ENCODE results near the gene PTPRN2.
"Not testable (repeated sequence)": the region's sequence is repeated elsewhere in the genome, so short reads cannot be mapped to it uniquely, and the experiment has no call there.

The PTPRN2 gene

GRCh38 chr7:158391141-158391540 lies 196.5 kb downstream of the PTPRN2 start:
- DNase-seq: no peak

GRCh38 chr7:158390460-158390859 lies 197.2 kb downstream of the PTPRN2 start:
- intact Hi-C loops (cut with DNase I): no loop called here

More at GRCh38 chr7:158391141-158391540, 196.5 kb downstream of the PTPRN2 start:
- intact Hi-C loops (cut with DNase I): no loop called here

GRCh38 chr7:158389514-158390425 lies 197.9 kb downstream of the PTPRN2 start:
- no peak for DNase-seq
- intact Hi-C loops (cut with DNase I): no loop called here

More at GRCh38 chr7:158390460-158390859, 197.2 kb downstream of the PTPRN2 start:
- no peak for DNase-seq

- no peak for DNase-seq
- intact Hi-C loops (cut with DNase I): no loop called here
Observed at GRCh38 chr7:158388928-158389327, 198.7 kb downstream of the PTPRN2 start.

GRCh38 chr7:158388072-158388471 lies 199.6 kb downstream of the PTPRN2 start:
- DNase-seq: no peak

GRCh38 chr7:158387546-158387891 lies 200.1 kb downstream of the PTPRN2 start:
- no peak for DNase-seq
- intact Hi-C loops (cut with DNase I): no loop called here

More at GRCh38 chr7:158388072-158388471, 199.6 kb downstream of the PTPRN2 start:
- intact Hi-C loops (cut with DNase I): no loop called here

GRCh38 chr7:158386866-158387545 lies 200.6 kb downstream of the PTPRN2 start:
- intact Hi-C loops (cut with DNase I): no loop called here
- no peak for DNase-seq

GRCh38 chr7:158386355-158386618 lies 201.3 kb downstream of the PTPRN2 start:
- no peak for DNase-seq

GRCh38 chr7:158385496-158386354 lies 201.9 kb downstream of the PTPRN2 start:
- intact Hi-C loops (cut with DNase I); DNase-seq: not testable (repeated sequence)

More at GRCh38 chr7:158386355-158386618, 201.3 kb downstream of the PTPRN2 start:
- intact Hi-C loops (cut with DNase I): no loop called here

- peak in 41 of 42 donors; percentile 18 to 85 (median 60) for DNase-seq
- intact Hi-C loops (cut with DNase I): no loop called here
Observed at GRCh38 chr7:158384746-158385145, 202.9 kb downstream of the PTPRN2 start.

- DNase-seq: no peak
- intact Hi-C loops (cut with DNase I): no loop called here
Observed at GRCh38 chr7:158383665-158384064, 204.0 kb downstream of the PTPRN2 start.

- intact Hi-C loops (cut with DNase I): no loop called here
- peak in 3 of 42 donors; percentile 24 to 31 (median 27) for DNase-seq
Observed at GRCh38 chr7:158382363-158383254, 205.0 kb downstream of the PTPRN2 start.

- no peak for DNase-seq
- intact Hi-C loops (cut with DNase I): no loop called here
Observed at GRCh38 chr7:158381956-158382355, 205.7 kb downstream of the PTPRN2 start.

- intact Hi-C loops (cut with DNase I): no loop called here
- no peak for DNase-seq
Observed at GRCh38 chr7:158378978-158379377, 208.6 kb downstream of the PTPRN2 start.

- intact Hi-C loops (cut with DNase I): no loop called here
- no peak for DNase-seq
Observed at GRCh38 chr7:158377800-158378623, 209.6 kb downstream of the PTPRN2 start.

- intact Hi-C loops (cut with DNase I); DNase-seq: not testable (repeated sequence)
Observed at GRCh38 chr7:158376839-158377186, 210.8 kb downstream of the PTPRN2 start.

- intact Hi-C loops (cut with DNase I); DNase-seq: not testable (repeated sequence)
Observed at GRCh38 chr7:158376146-158376838, 211.3 kb downstream of the PTPRN2 start.

Measured in head of caudate nucleus (tissue), 42 donors.